T-helper 9 cell (primary cell): ENCODE data around the gene DPP3.
A peak's percentile ranks its signal among the peaks of the same experiment; 100 is the strongest.

Source experiments
- DNase-seq: peaks from one replicate; pipeline ENCODE4 v3.0.0-alpha.2; 2020

DPP3 gene

GRCh38 chr11:66484806-66485380, 4.7 kb downstream of the DPP3 start:
- no peak for DNase-seq

- no peak for DNase-seq
Measured at GRCh38 chr11:66488957-66489356, 8.7 kb downstream of the DPP3 start.

GRCh38 chr11:66489636-66490035, 9.4 kb downstream of the DPP3 start:
- no peak for DNase-seq

GRCh38 chr11:66491315-66491935, 11.2 kb downstream of the DPP3 start:
- DNase-seq: no peak

GRCh38 chr11:66492161-66492865, 12.1 kb downstream of the DPP3 start:
- DNase-seq: no peak

- no peak for DNase-seq
Measured at GRCh38 chr11:66493130-66493529, 12.9 kb downstream of the DPP3 start.

- DNase-seq: no peak
Measured at GRCh38 chr11:66494458-66494857, 14.2 kb downstream of the DPP3 start.

GRCh38 chr11:66494935-66495334, 14.7 kb downstream of the DPP3 start:
- no peak for DNase-seq

- no peak for DNase-seq
Measured at GRCh38 chr11:66495401-66495854, 15.2 kb downstream of the DPP3 start.

GRCh38 chr11:66497206-66497605, 17.0 kb downstream of the DPP3 start:
- DNase-seq: no peak

- no peak for DNase-seq
Measured at GRCh38 chr11:66498506-66498905, 18.3 kb downstream of the DPP3 start.

GRCh38 chr11:66505276-66505816, 25.1 kb downstream of the DPP3 start:
- no peak for DNase-seq

- no peak for DNase-seq
Measured at GRCh38 chr11:66509131-66509561, 28.9 kb downstream of the DPP3 start.

- peak; percentile 73 for DNase-seq
Measured at GRCh38 chr11:66510271-66510989, 30.2 kb downstream of the DPP3 start, which contains the start of gene BBS1. Gene BBS1, plus strand, starts transcription at chr11:66510635. Its CDS starts 25 bp downstream, at chr11:66510660.

- no peak for DNase-seq
Measured at GRCh38 chr11:66510990-66511339, 30.7 kb downstream of the DPP3 start.

GRCh38 chr11:66523611-66524010, 43.4 kb downstream of the DPP3 start:
- no peak for DNase-seq

GRCh38 chr11:66524304-66525040, 44.2 kb downstream of the DPP3 start:
- DNase-seq: no peak

- no peak for DNase-seq
Measured at GRCh38 chr11:66529069-66529468, 48.8 kb downstream of the DPP3 start.

- DNase-seq: no peak
Measured at GRCh38 chr11:66529655-66530054, 49.4 kb downstream of the DPP3 start.

- DNase-seq: no peak
Measured at GRCh38 chr11:66530927-66531709, 50.9 kb downstream of the DPP3 start.

- no peak for DNase-seq
Measured at GRCh38 chr11:66531841-66532240, 51.6 kb downstream of the DPP3 start.

- DNase-seq: no peak
Measured at GRCh38 chr11:66532784-66533183, 52.5 kb downstream of the DPP3 start.
